ENCODE data around the gene KRTAP9-7.

KRTAP9-7 gene

GRCh38 chr17:41278176-41278955 lies 2.9 kb downstream of the KRTAP9-7 start:
- DNase-seq: no peak

GRCh38 chr17:41284043-41284442 lies 8.5 kb downstream of the KRTAP9-7 start:
- no peak for DNase-seq

- no peak for DNase-seq
Measured at GRCh38 chr17:41284546-41284945, 9.0 kb downstream of the KRTAP9-7 start.

- no peak for DNase-seq
Measured at GRCh38 chr17:41287050-41287449, 11.6 kb downstream of the KRTAP9-7 start.

- DNase-seq: no peak
Measured at GRCh38 chr17:41294016-41294415, 18.5 kb downstream of the KRTAP9-7 start.

- no peak for DNase-seq
Measured at GRCh38 chr17:41296846-41297245, 21.3 kb downstream of the KRTAP9-7 start.

- DNase-seq: no peak
Measured at GRCh38 chr17:41298458-41299135, 23.1 kb downstream of the KRTAP9-7 start.

- DNase-seq: no peak
Measured at GRCh38 chr17:41301204-41301790, 25.8 kb downstream of the KRTAP9-7 start.

- no peak for DNase-seq
Measured at GRCh38 chr17:41301916-41302901, 26.7 kb downstream of the KRTAP9-7 start, which contains the start of gene KRTAP29-1. Gene KRTAP29-1 (minus strand): TSS chr17:41302851. CDS start chr17:41302851, 0 bp downstream.

GRCh38 chr17:41302981-41303380 lies 27.5 kb downstream of the KRTAP9-7 start:
- no peak for DNase-seq

GRCh38 chr17:41304091-41304490 lies 28.6 kb downstream of the KRTAP9-7 start:
- DNase-seq: no peak

- DNase-seq: no peak
Measured at GRCh38 chr17:41307647-41308046, 32.1 kb downstream of the KRTAP9-7 start.

GRCh38 chr17:41308251-41308917 lies 32.9 kb downstream of the KRTAP9-7 start:
- no peak for DNase-seq

- DNase-seq: no peak
Measured at GRCh38 chr17:41308918-41309359, 33.4 kb downstream of the KRTAP9-7 start, which contains the start of gene KRTAP16-1. Gene KRTAP16-1 (minus strand): TSS chr17:41309309. CDS start chr17:41309253, 56 bp downstream.

- no peak for DNase-seq
Measured at GRCh38 chr17:41311111-41311510, 35.6 kb downstream of the KRTAP9-7 start.

GRCh38 chr17:41315204-41315794 lies 39.8 kb downstream of the KRTAP9-7 start, which contains the start of gene KRTAP17-1:
Gene KRTAP17-1 (minus strand): TSS chr17:41315710. CDS start chr17:41315650, 60 bp downstream.
- no peak for DNase-seq

- DNase-seq: no peak
Measured at GRCh38 chr17:41315814-41316445, 40.4 kb downstream of the KRTAP9-7 start.

GRCh38 chr17:41318231-41318630 lies 42.7 kb downstream of the KRTAP9-7 start:
- no peak for DNase-seq

GRCh38 chr17:41322094-41322902 lies 46.8 kb downstream of the KRTAP9-7 start:
- no peak for DNase-seq

Measured in NCI-H1930 (cell line).